Dermis microvascular lymphatic vessel endothelial cell (primary cell): ENCODE results near the gene CSNK2A1. TPM values are rescaled to one million over a fixed set of nuclear protein-coding genes. Genes with fewer than 3 reads are reported as not detected.
A peak's percentile ranks its signal among the peaks of the same experiment; 100 is the strongest.

Source experiments
- DNase-seq, 2 donors: peaks; one replicate each; pipeline versions ENCODE4 v3.0.0 to v3.0.0-alpha.2; 2010; ENCODE audit warnings: low read depth in 2 of 2
- total RNA-seq: library from RNA; depleted of rRNA; stranded (reverse); fragments of >200 nt; gene quantifications from 2 replicates; pipeline ENCODE4 v1.2.1, GENCODE V29; 2014

Gene CSNK2A1
- total RNA-seq, 1 donor from 2014 or later, result 76.4 TPM

DNA sequence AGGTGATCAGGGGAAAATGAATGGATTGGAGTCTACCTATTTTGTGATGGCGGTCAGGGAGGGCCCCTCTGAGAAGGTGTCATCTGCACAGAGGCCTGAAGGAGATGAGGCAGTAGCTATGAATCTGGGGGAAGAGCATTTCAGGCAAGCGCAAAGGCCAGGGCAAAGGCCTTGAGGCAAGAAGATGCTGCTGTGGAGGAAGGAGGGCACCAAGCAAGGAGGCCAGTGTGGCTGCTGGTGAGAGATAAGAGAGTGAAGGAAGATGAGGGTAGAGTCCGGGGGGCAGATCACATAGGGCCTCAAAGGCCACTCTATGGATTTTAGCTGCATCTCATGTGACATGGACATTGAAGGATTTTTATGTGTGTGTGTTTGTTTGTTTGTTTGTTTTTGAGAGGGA is 20.6 kb upstream of the CSNK2A1 start:
- DNase-seq, result no peak

DNA sequence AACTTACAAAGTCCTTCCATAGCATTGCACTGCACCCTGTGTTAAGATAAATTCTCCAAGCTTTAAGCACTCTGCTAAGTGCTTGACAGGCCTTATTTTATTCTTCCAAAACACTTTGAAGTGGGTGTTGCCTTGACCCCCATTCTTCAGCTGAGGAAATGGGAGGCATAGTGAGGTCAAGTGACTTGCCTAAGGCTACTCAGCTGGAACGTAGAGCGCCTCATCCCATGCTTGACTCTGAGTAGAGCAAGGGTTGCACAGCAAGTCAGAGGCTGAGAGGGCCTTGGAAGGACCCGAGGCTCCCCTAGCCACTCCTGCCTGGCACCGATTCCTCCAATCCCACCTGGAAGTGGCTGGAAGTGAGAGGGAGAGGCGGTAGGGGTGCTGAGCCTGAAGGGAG is 19.6 kb upstream of the CSNK2A1 start:
- DNase-seq, result no peak

DNA sequence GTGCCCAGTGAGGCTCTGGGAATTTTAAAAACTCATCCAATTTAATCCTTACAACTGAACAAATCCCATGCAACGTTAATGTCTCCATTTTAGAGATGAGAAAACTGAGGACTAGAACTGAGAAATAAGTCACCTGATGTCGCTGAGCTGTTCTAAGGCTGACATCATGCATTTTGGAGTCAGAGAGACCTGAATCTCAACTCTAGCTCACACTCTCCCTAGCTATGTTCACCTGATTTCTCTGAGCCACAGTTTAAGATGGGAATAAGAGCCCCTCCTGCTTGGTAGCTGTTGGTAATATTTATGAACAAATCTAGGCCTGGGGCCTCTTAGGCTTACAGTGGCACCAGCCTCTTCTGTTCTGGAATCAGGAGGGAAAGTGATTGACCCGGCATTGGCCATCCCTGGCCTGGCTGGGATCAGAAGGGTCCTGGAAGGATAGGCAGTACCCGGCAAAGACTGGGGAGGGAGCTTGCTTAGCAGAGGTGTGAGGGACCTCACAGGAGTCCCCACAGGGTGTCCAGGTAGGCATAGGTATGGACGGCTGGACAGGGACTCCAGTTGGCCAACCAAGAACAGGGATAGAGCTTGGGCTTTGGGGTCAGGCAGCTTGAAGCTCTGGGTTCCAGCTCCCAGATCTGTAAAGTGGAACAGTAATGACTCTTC is 18.8 kb upstream of the CSNK2A1 start:
- DNase-seq, result no peak

DNA sequence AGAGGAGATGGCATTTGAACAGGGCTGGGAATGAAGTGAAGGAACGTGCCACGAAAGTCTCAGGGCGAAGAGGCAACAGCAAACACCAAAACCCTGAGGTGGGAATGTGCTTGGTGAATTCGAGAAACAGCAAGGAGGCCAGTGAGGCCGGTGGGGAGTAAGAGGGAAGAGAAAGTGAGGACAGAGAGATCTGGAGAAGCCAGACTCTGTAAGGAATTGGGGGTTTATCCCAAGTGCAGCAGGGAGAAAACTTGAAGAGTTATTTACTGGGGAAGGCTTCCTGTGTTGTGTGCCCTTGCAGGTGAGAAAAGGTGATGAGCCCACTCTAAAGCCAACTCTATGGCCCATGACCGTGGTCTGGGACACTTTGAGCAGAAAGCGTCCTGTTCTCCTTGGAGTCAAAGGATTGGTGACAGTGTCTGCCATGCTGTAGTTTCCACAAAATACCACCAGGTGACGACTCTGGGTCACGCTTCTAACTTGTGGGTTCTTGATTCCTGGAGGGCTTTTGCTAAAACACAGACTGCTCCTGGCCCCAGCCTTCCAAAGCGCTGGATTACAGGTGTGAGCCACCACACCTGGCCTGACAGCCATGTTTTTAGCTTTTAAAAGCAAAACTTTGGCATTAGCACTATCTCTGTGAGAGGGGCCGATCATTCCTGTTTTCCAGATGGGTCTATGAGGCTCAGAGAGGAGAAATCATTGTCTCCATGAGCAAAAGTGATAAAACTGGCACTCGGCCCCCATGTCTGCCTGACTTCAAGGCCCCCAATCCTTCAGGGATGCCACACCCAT is 18.0 kb upstream of the CSNK2A1 start:
- DNase-seq, result peak; percentile 69 to 78

DNA sequence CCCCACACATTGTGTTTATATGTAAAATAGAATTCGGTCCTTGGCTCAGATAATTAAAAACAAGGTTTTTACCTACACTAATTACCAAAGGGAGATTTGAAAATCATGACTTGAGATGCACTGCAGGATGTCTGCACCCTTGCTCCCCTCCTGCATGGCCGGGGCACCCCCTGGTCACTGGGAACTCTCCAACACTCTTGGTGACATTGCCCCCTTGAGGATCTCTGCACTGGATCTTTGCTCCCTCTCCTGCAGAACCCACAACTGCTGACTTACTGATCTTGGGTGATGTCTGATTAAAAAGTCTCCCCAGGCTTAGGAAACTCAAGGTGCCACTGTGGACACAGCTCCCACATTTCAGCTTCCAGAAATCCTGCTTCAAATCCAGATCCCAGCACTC is 17.1 kb upstream of the CSNK2A1 start:
- no peak for DNase-seq

DNA sequence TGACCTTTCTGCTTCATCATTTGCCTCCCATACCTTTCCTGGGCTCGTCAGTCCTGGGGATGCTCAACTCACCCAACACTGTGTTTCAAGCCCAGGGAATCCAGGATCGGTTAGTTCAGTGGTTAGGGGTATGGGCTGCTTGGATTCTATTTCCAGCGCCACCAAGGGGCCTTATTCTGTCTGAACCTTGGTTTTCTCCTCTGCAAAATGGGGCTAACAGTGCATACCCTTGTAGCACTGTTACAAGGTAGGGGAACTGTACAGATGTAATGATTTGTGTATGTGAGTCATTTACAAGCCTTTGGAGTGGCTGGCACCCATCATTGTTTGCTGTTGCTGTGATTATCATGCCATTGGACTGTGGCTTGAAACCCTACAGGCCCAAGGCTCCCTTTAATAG is 14.5 kb upstream of the CSNK2A1 start:
- no peak for DNase-seq

DNA sequence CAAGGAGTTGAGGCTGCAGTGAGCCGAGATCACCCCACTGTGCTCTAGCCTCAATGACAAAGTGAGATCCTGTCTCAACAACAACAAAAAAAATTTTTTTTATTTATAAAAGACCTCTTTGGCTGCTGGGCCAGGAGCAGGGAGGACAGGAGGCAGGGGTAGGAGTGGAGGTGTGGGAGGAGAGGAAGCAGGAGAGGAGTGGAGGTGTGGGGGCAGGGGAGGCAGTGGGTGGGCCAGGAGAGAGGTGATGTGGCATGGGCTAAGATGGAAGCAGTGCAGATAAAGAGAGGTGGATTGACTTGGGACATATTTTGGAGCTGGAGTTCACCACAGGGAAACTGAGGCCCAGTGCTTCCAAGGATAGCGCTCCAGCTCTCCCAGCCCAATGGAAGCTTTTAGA is 13.4 kb upstream of the CSNK2A1 start:
- DNase-seq, result no peak

DNA sequence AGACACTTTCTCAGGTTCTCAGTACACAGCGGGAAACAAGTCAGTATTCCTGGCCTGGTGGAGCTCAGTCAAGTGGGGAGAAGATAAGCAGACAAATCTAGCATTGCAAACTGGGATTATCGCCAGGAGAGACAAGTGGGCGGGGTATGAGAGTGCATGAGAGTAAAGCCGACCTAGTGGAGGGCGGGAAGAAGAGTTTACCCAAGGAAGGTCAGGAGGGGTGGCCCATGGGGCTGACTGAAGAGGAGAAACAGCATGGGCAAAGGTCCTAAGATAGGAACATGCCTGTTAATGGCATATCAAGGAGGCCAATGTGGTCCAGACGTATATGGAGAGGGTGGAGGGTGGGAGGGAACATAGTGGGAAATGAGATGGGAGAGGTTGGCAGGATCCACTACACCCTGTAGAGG is 12.4 kb upstream of the CSNK2A1 start:
- DNase-seq, result no peak

DNA sequence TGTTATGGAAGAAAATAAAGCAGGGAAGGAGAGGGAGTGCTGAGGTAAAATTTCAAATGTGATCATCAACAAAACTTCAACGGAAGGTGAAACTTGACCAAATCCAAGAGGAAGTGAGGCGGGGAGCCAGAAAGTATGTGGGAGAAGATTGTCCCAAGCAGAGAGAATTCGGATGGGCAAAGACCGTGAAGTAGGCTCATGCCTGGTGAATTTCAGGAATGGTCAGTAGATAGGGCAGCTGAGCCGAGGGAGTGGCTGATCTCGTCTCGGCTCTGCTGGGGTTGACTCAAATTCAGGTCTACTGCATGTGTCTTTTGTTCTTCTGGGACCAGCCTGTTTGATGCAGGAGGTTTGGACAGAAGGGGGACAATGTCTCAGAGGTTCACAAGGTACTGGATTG is 7.0 kb upstream of the CSNK2A1 start:
- no peak for DNase-seq

DNA sequence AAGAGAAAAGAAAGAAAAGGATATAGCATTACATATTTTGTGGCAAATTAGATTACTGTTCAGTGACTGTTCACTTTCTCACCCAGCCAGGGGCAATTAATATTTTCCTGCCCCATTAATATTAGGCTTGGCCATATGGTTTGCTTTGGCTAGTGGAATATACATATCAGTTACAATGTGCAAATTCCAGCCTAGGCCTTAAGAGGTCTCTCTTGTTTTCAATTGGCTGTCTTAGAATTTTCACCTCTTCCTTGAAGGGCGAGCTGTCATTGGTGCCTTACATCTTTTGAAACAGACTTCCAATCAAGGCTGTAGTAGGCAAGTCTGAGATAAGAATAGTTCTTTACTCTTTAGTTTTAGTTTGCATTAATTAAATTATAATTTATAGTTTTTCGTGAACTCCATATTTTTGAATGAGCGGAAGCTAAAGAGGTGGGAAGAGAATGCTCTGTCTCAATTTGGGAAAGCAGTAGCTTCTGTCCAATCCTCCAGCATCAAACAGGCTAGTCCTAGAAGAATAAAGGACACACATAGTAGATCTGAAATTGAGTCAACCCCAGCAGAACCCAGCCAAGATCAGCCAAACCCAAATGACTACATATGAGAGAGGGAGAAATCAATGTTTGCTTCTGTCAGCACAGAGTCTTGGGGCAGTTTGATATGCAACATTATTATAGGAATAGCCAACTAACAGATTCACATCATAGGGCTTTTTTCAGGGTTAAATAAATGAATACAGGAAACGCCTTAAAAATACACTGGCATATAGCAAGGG is 6.3 kb upstream of the CSNK2A1 start:
- DNase-seq, result no peak

DNA sequence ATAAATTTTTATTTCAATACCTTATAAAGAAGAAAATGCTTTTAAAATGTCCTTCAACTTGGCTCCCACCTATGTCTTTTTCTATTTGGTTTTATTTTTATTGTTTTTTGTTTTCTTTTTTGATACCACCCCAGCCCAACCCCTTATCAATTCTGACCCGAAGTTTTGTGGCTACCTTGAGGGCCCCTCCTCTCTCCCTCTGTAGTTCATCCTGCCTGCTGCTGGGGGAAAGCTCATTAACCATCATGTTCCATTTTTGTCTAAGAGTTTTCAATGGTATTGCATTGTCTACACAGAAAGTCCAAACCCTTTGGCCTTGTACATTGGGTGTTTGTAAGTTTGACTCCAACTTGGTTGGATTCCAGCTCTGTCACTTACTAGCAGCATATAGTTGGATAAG is 5.3 kb upstream of the CSNK2A1 start:
- no peak for DNase-seq

DNA sequence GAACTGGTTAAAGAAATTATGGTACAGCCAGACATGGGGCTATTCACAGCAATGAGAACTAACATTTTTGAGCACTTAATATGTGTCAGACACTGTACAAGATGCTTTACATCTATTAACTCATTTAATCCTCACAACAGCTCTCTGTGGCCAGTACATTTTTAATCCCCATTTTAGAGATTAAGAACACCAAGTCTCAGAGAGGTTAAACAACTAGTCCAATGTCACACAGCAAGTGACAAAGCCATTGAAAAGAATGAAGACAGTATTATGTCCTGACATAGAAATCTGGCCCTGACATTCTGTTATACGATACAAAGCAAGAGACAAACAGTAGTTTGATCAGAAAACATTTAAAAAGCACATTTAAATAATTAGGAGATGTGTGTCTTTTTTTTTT is 3.8 kb upstream of the CSNK2A1 start:
- no peak for DNase-seq

DNA sequence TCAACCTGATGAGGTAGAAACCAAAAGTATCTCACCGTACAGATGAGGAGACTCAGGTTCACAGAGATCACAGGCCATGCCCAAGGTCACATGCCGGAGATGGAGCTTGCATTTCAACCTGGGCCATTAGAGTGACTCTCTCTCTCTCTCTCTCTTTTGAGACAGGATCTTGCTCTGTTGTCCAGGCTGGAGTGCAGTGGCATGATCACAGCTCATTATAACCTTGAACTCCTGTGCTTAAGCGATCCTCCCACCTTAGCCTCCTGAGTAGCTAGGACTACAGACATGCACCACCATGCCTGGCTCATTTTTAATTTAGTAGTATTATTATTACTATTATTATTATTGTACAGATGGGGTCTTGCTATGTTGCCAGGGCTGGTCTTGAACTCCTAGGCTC is 2.8 kb upstream of the CSNK2A1 start:
- no peak for DNase-seq

DNA sequence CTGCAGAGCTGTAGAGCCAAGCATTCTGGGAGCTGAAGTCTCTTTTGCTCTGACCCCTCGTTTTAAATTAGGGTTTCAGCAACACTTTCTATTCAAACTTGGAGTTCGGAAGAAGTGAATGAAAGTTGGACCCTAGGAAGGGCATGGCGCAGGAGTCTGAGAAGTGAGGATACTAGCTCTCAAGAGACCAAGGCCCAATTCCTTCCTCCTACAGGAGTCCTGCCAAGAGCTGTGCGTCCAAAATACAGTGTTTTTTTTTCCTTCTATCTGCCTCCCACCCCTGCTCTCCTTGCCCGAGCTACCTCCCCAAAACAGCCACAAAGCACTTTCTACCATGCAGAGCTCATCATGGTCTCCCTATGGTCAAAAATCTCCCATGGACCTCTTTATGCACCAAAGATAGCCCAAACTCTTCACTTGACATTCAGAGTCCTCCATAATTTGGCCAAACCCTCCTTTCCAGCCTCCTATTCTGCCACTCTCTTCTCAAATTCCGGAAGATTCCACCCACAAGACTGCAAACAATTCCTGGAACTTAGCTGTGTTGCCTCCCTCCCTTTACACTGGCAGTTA is 649 bp upstream of the CSNK2A1 start:
- no peak for DNase-seq

DNA sequence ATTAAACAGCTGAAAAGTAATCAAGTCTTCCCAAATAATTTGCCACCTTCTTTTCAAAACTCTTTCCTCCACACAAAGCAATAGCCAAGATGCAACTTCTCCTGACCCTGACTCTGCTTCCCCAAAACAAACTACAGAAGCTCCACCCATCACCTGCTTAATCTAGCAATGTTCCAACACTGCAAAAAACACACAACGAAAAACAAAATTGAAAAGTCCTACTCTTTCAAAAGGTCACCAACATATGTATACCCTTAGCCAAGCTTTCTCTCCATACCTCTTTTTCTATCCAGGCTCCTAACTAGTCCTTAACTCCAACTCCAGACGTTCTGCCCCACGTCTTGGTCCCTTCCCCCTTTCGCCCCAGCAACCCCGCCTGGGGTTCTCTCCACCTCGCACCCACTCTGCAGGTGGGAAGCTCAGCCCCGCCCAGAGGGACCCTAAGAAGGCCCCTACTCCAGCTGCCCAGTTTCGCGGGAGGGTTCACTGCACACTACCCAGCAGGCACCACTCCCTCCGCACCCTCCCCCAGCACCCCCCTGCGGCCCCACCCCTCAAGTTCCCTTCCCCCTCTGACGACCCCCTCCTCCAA is 717 bp downstream of the CSNK2A1 start:
- no peak for DNase-seq

DNA sequence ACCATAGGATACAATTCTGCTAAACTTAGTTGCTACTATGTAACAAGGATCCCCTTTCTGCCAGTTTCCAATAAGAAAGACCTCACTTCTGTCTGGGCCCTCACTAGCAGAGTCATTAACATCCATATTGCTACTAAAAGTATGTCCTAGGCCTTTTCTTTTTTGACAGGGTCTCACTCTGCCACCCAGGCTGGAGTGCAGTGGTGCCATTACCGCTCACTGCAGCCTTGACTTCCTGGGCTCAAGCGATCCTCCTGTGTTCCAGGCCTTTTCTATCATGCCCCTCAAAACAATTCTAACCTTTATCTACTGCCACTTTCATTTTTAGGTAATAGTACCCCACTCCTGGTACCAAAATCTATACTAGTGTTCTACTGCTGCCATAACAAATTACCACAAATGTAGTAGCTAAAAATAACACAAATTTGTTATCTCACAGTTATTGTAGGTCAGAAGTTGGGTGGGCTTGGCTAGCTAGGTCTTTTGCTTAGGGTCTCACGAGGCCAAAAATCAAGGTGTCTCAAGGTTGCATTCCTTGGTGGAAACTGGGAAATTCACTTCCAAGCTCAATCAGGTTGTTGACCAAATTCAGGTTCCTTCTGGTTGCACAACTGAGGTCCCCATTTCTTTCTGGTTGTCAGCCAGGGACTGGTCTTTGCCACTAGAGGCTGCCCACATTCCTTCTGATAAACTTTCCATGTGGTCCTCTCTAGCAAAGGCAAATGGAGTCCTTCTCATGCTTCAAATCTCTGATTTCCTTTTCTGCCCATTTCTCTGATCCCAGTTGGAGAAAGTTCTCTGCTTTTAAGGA is 3.0 kb downstream of the CSNK2A1 start:
- DNase-seq, result no peak

DNA sequence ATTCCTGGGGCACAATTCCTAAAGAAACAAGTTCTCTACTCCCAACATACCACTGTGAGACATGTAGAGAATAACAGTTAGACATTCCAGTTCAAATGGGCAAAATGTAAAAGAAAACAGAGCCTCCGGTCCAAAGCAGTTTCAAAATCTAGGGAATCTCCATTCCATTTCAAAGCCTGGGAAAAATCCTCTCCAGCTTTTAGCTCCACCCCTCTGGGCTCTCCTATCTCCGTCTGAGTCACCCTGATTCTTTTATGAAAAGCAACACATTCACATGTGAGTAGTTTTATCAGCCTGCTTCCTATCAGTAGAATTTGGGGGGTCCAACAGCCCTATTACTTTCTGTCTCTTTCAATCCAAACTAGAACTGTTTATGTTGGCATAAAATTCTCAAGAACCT is 3.7 kb downstream of the CSNK2A1 start:
- peak; percentile 47 to 83 for DNase-seq

DNA sequence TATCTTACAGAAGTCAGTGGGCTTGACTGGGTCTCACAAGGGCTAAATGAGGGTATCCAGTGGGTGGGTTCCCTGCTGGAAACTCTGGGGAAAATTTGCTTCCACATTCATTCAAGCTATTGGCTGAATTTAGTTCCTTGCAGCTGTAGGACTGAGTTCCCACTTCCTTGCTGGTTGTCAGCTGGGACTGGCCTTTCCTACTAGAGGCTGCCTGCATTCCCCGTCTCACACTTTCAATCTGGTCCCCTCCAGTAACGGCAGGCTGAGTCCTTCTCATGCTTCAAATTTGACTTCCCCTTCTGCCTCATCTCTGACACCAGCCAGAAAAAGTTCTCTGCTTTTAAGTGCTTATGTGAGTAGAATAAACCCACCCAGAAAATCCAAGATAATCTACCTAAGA is 4.4 kb downstream of the CSNK2A1 start:
- DNase-seq, result no peak

DNA sequence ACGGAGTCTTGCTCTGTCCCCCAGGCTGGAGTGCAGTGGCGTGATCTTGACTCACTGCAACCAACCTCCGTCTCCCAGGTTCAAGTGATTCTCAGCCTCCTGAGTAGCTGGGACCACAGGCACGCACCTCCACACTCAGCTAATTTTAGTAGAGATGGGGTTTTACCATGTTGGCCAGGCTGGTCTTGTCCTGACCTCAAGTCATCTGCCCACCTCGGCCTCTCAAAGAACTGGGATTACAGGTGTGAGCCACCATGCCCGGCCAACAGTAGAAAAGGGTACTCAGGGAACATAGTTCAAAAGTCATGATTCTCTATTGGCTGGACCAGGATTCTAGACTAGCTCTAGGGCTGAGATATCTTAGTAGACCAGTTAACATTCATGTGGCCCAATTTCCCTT is 5.6 kb downstream of the CSNK2A1 start:
- no peak for DNase-seq

DNA sequence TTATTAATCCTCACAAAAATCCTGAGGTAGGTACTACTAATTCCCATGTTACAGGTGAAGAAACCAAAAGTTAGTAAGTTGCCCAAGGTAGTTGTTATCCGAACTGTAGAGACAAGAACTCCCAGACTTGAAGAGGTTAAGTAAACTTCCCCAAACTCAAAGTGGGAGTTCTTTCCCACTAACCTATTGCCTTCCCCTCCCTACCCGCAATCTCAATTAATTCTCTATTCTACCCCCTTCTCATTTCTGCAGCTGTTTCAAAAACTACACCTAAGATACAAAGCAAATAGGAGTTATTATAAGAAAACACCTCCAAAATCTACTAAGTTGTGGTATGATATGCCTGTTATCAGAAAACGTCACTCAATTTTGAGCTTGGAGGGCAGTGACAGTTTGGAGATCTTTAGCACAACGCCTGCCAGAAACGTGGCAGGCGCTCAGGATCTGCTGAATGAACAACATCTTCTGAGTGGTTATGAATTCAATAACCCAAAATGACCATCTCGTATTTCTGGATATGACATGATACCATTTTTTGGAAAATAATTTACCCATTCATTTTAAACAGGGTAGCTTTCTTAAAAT is 7.1 kb downstream of the CSNK2A1 start:
- DNase-seq, result peak in 1 of 2 donors; percentile 17

DNA sequence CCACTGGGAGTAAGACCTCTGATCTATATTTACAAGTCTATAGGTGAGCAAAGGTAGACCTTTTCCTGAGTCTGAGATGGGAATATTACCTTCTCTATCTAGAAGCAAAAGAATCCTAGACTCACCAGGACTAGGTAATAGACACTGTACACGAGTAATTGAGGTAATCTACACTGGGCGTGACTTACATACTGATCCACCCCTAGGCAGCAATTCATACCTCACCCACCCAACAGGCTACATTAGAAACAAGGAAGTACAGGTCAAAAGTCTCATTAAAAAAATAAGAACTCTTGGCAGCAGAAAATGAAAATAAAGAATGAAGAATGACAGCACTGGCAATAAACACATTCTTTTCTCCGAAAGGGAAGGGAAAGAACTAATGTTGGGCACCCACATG is 7.6 kb downstream of the CSNK2A1 start:
- DNase-seq, result peak; percentile 61 to 88
